Liver (tissue), 9 donors: ENCODE data around the gene LOXL3. TPM values are rescaled to one million over a fixed set of nuclear protein-coding genes. Genes with fewer than 3 reads are reported as not detected.

Experiments used
- DNase-seq: peaks from one replicate; pipeline ENCODE4 v3.0.0-alpha.2; 2017; ENCODE audit warnings: low spot score
- H3K27ac ChIP-seq, 2 donors: one replicate each; pipeline ENCODE4 v1.7.0; 2013; ENCODE audit warnings: inconsistent platforms in 2 of 2, low read length in 2 of 2, control low read depth in 1 of 2, low read depth in 1 of 2, mild to moderate bottlenecking in 1 of 2
- H3K27me3 ChIP-seq, 4 donors: one replicate each; pipeline versions ENCODE4 v1.6.1 to v1.7.0; 2013; ENCODE audit warnings: low read length in 3 of 4, inconsistent platforms in 1 of 4, mild to moderate bottlenecking in 1 of 4, moderate library complexity in 1 of 4; ENCODE audit not compliant: control insufficient read depth in 4 of 4, insufficient read depth in 4 of 4
- H3K36me3 ChIP-seq, 4 donors: one replicate each; pipeline versions ENCODE4 v1.6.1 to v1.7.0; 2013; ENCODE audit warnings: low read length in 3 of 4, mild to moderate bottlenecking in 3 of 4, low read depth in 1 of 4, moderate library complexity in 1 of 4; ENCODE audit not compliant: control insufficient read depth in 4 of 4, insufficient read depth in 3 of 4
- H3K4me1 ChIP-seq, 4 donors: one replicate each; pipeline versions ENCODE4 v1.6.1 to v1.7.0; 2013; ENCODE audit warnings: low read length in 3 of 4, mild to moderate bottlenecking in 3 of 4, moderate library complexity in 1 of 4; ENCODE audit not compliant: control insufficient read depth in 4 of 4, insufficient read depth in 4 of 4
- H3K4me3 ChIP-seq, 3 donors: one replicate each; pipeline versions ENCODE4 v1.6.1 to v1.7.0; 2013; ENCODE audit warnings: low read length in 3 of 3, control low read depth in 1 of 3, low read depth in 1 of 3, mild to moderate bottlenecking in 1 of 3
- H3K9ac ChIP-seq, 2 donors: one replicate each; pipeline ENCODE4 v1.7.0; 2013; ENCODE audit warnings: low read length in 2 of 2, mild to moderate bottlenecking in 2 of 2, moderate library complexity in 2 of 2, control low read depth in 1 of 2, low read depth in 1 of 2
- H3K9me3 ChIP-seq, 4 donors: one replicate each; pipeline versions ENCODE4 v1.6.1 to v1.7.0; 2013; ENCODE audit warnings: low read length in 3 of 4; ENCODE audit not compliant: control insufficient read depth in 4 of 4
- CTCF ChIP-seq: fragments of 150-350 bp; IDR thresholded peaks from 2 replicates; pipeline ENCODE4 v1.5.1; 2017; ENCODE audit warnings: improper control_type of control experiment, low read depth, low read length; ENCODE audit not compliant: missing input control
- EGR1 ChIP-seq, 2 donors: IDR thresholded peaks; 2 replicates each; pipeline ENCODE4 v1.6.1; 2016 to 2018; ENCODE audit warnings: antibody characterized with exemption in 2 of 2, low read depth in 2 of 2
- FOXA1 ChIP-seq: IDR thresholded peaks from 2 replicates; pipeline ENCODE4 v1.6.1; 2016; ENCODE audit warnings: antibody characterized with exemption
- GABPA ChIP-seq, 2 donors: IDR thresholded peaks in 1 of 2; conservative IDR thresholded peaks in 1 of 2; 2 replicates each; pipeline ENCODE4 v1.6.1; 2016; ENCODE audit warnings: antibody characterized with exemption in 2 of 2, mild to moderate bottlenecking in 1 of 2, moderate library complexity in 1 of 2
- HNF4A ChIP-seq, 2 donors: conservative IDR thresholded peaks; 2 replicates each; pipeline ENCODE4 v1.6.1; 2016; ENCODE audit warnings: antibody characterized with exemption in 2 of 2, mild to moderate bottlenecking in 2 of 2
- HNF4G ChIP-seq: IDR thresholded peaks from 2 replicates; pipeline ENCODE4 v1.6.1; 2016; ENCODE audit warnings: antibody characterized with exemption
- JUND ChIP-seq, 2 donors: IDR thresholded peaks; 2 replicates each; pipeline ENCODE4 v1.6.1; 2016; ENCODE audit warnings: antibody characterized with exemption in 2 of 2
- MAX ChIP-seq: IDR thresholded peaks from 2 replicates; pipeline ENCODE4 v1.6.1; 2016; ENCODE audit warnings: antibody characterized with exemption
- NR2F2 ChIP-seq: IDR thresholded peaks from 2 replicates; pipeline ENCODE4 v1.6.1; 2016; ENCODE audit warnings: antibody characterized with exemption
- RAD21 ChIP-seq, 2 donors: IDR thresholded peaks; 2 replicates each; pipeline ENCODE4 v1.6.1; 2016; ENCODE audit warnings: antibody characterized with exemption in 2 of 2, mild to moderate bottlenecking in 2 of 2
- REST ChIP-seq: IDR thresholded peaks from 2 replicates; pipeline ENCODE4 v1.6.1; 2016; ENCODE audit warnings: antibody characterized with exemption, mild to moderate bottlenecking
- SP1 ChIP-seq: IDR thresholded peaks from 2 replicates; pipeline ENCODE4 v1.6.1; 2018; ENCODE audit warnings: antibody characterized with exemption, mild to moderate bottlenecking
- YY1 ChIP-seq: IDR thresholded peaks from 2 replicates; pipeline ENCODE4 v1.6.1; 2016; ENCODE audit warnings: antibody characterized with exemption, mild to moderate bottlenecking
- WGBS: extraction: QIAGEN DNeasy Blood & Tissue Kit; methylation state at CpG from one replicate; pipeline ENCODE4 v1.1.7; 2013; 5-methylcytosine and 5-hydroxymethylcytosine counted together
- polyA plus RNA-seq, 2 donors: library from polyadenylated mRNA; stranded (reverse) in 1 of 2; unstranded in 1 of 2; fragments of 200-250 nt in 1 of 2; fragments of >200 nt in 1 of 2; fragmentation: Nextera tagmentation in 1 of 2; extraction: Ambion mirVana in 1 of 2; gene quantifications; one replicate each; pipeline versions ENCODE4 v1.2.1 to v1.2.3, GENCODE V29; 2013 to 2015
- total RNA-seq, 2 donors: library from RNA; depleted of rRNA; stranded (reverse); fragments of >200 nt; gene quantifications; one replicate each; pipeline ENCODE4 v1.2.3, GENCODE V29; 2014
- TF ChIP-seq, protein P1 (sequence below): IDR thresholded peaks from 2 replicates; pipeline ENCODE4 v1.6.1; 2016; ENCODE audit warnings: antibody characterized with exemption
- donor health status: healthy.
- donor health status: healthy.
- donor health status: healthy.
- donor health status: healthy.
- donor health status: healthy.

The LOXL3 gene
- total and polyA plus RNA-seq, 4 donors: 0.31 to 2.8 (median 1.3) TPM

GRCh38 chr2:74551530-74551929, 2.2 kb downstream of the LOXL3 start:
- Histone ChIP-seq H3K36me3 (no peaks in the 10 kb centered on the region), H3K4me1 (peaks cover 5 to 19% (median 12%) of the 10 kb centered on the region in 4 donors), H3K27ac (no peak overlapping the region), H3K4me3 (no peak overlapping the region), H3K27me3 (no peaks in the 10 kb centered on the region), H3K9me3 (no peaks in the 10 kb centered on the region), H3K9ac (no peak overlapping the region)
- DNase-seq: no peak
- no peak for TF ChIP-seq CTCF
- TF ChIP-seq YY1: no peak
- TF ChIP-seq FOXA1: no peak
- TF ChIP-seq SP1: no peak
- no peak for TF ChIP-seq JUND (IDR thresholded peaks at IDR 0.05)
- no peak for TF ChIP-seq NR2F2
- no peak for TF ChIP-seq RAD21 (IDR thresholded peaks at IDR 0.05)
- TF ChIP-seq, protein P1, sequence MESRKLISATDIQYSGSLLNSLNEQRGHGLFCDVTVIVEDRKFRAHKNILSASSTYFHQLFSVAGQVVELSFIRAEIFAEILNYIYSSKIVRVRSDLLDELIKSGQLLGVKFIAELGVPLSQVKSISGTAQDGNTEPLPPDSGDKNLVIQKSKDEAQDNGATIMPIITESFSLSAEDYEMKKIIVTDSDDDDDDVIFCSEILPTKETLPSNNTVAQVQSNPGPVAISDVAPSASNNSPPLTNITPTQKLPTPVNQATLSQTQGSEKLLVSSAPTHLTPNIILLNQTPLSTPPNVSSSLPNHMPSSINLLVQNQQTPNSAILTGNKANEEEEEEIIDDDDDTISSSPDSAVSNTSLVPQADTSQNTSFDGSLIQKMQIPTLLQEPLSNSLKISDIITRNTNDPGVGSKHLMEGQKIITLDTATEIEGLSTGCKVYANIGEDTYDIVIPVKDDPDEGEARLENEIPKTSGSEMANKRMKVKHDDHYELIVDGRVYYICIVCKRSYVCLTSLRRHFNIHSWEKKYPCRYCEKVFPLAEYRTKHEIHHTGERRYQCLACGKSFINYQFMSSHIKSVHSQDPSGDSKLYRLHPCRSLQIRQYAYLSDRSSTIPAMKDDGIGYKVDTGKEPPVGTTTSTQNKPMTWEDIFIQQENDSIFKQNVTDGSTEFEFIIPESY: no peak
- no peak for TF ChIP-seq HNF4G

DNA sequence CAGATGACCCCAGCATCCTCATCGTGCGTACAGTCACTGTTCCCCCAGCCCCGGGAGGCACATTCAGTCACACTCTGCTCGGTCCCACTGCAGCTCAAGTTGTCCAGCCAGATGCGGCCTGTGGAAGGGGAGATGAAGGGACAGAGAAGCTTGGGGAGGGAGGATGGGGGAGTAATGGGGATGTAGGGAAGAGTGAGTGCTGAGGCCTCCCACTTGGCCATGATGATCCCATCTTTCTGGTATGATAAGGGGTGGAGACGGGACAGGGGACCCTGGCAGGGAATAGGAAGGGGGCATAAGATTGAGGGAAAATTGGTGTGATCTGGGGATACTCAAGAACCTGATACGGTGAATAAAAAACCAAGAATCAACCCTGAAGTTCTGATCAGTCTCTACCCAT, 3.5 kb downstream of the LOXL3 start:
- no peak overlapping the region for H3K9ac ChIP-seq
- no peak overlapping the region for H3K27ac ChIP-seq
- 75% methylated on average over 7 of the region's 7 CpGs for WGBS
- TF ChIP-seq SP1 (no peak), NR2F2 (no peak), HNF4A (conservative IDR thresholded peaks at IDR 0.05) (no peak), EGR1 (IDR thresholded peaks at IDR 0.05; ENCODE audit: low read depth in 2 of 2) (no peak), RAD21 (IDR thresholded peaks at IDR 0.05) (no peak), REST (no peak), MAX (no peak), HNF4G (no peak), GABPA (IDR thresholded peaks at IDR 0.05 in 1 of 2, conservative IDR thresholded peaks at IDR 0.05 in 1 of 2) (no peak)
- TF ChIP-seq, protein P1: no peak
- no peaks in the 10 kb centered on the region for H3K27me3 ChIP-seq
- H3K4me1 ChIP-seq: peaks cover 5 to 19% (median 12%) of the 10 kb centered on the region in 4 donors
- H3K4me3 ChIP-seq: no peak overlapping the region
- DNase-seq: no peak
- no peaks in the 10 kb centered on the region for H3K36me3 ChIP-seq
- H3K9me3 ChIP-seq: no peaks in the 10 kb centered on the region
